Neural cell (in vitro differentiated cells): Measurements from ENCODE around the gene AK2. TPM values are rescaled to one million over a fixed set of nuclear protein-coding genes. Genes with fewer than 3 reads are reported as not detected.

Source experiments
- H2AFZ ChIP-seq: fragments of 200-600, 300-800 bp; sonication (generic), shearing (Covaris generic); 2 replicates; pipeline ENCODE4 v1.6.0; 2014; ENCODE audit warnings: low read depth, mild to moderate bottlenecking, antibody characterized with exemption, low read length, moderate library complexity
- H3F3A ChIP-seq: fragments of 200-600 bp; shearing (Covaris generic); 2 replicates; pipeline ENCODE4 v1.6.1; 2016; ENCODE audit warnings: mild to moderate bottlenecking, moderate library complexity, mixed read lengths, antibody characterized with exemption, low read length; ENCODE audit not compliant: insufficient read depth, poor library complexity, severe bottlenecking
- H3K27ac ChIP-seq: fragments of 200-600, 300-800 bp; sonication (generic), shearing (Covaris generic); 2 replicates; pipeline ENCODE4 v1.5.1; 2014; ENCODE audit warnings: mild to moderate bottlenecking, low read length, moderate library complexity
- H3K27me3 ChIP-seq: fragments of 300-800, 200-600 bp; sonication (generic), shearing (Covaris generic); 2 replicates; pipeline ENCODE4 v1.6.0; 2014; ENCODE audit warnings: mild to moderate bottlenecking, low read depth, low read length, moderate library complexity; ENCODE audit not compliant: insufficient read depth
- H3K36me3 ChIP-seq: fragments of 300-800, 200-600 bp; sonication (generic), shearing (Covaris generic); 2 replicates; pipeline ENCODE4 v1.5.1; 2014; ENCODE audit warnings: mild to moderate bottlenecking, antibody characterized with exemption, low read length, moderate library complexity; ENCODE audit not compliant: insufficient read depth
- H3K4me2 ChIP-seq: fragments of 300-800, 200-600 bp; sonication (generic), shearing (Covaris generic); 2 replicates; pipeline ENCODE4 v1.6.0; 2014; ENCODE audit warnings: mild to moderate bottlenecking, low read length
- H3K4me3 ChIP-seq: fragments of 300-800, 200-600 bp; sonication (generic), shearing (Covaris generic); 2 replicates; pipeline ENCODE4 v1.5.1; 2014; ENCODE audit warnings: mild to moderate bottlenecking, low read length, moderate library complexity
- H3K79me2 ChIP-seq: fragments of 200-600 bp; shearing (Covaris generic); replicated peaks from 2 replicates; pipeline ENCODE4 v1.6.0; 2014; ENCODE audit warnings: mild to moderate bottlenecking, low read length, moderate library complexity; ENCODE audit not compliant: insufficient read depth
- H3K9ac ChIP-seq: fragments of 300-800, 200-600 bp; sonication (generic), shearing (Covaris generic); 2 replicates; pipeline ENCODE4 v1.6.1; 2016; ENCODE audit warnings: mild to moderate bottlenecking, low read length, mixed read lengths
- H3K9me2 ChIP-seq: fragments of 200-600 bp; shearing (Covaris generic); 2 replicates; pipeline ENCODE4 v1.6.1; 2016; ENCODE audit warnings: mild to moderate bottlenecking, low read length, mixed read lengths; ENCODE audit not compliant: insufficient read depth
- H3K9me3 ChIP-seq: fragments of 200-600, 300-800 bp; sonication (generic), shearing (Covaris generic); 2 replicates; pipeline ENCODE4 v1.6.1; 2016; ENCODE audit warnings: mild to moderate bottlenecking, mixed run types, low read length, moderate library complexity, mixed read lengths
- H4K20me1 ChIP-seq: fragments of 200-600 bp; shearing (Covaris generic); 2 replicates; pipeline ENCODE4 v1.6.1; 2016; ENCODE audit warnings: mild to moderate bottlenecking, mixed run types; ENCODE audit not compliant: insufficient read depth
- EP300 ChIP-seq: fragments of 450-650 bp; conservative IDR thresholded peaks from 2 replicates; pipeline ENCODE4 v1.6.1; 2014; ENCODE audit warnings: antibody characterized with exemption, mild to moderate bottlenecking, moderate library complexity; ENCODE audit not compliant: poor library complexity, severe bottlenecking
- EZH2 ChIP-seq: fragments of 200-600, 300-800 bp; shearing (Covaris generic), sonication (generic); IDR thresholded peaks from 2 replicates; pipeline ENCODE4 v1.6.1; 2014; ENCODE audit warnings: antibody characterized with exemption, low read length, borderline replicate concordance, mild to moderate bottlenecking; ENCODE audit not compliant: insufficient read depth, poor library complexity, severe bottlenecking
- MXI1 ChIP-seq: fragments of 450-650 bp; conservative IDR thresholded peaks from 2 replicates; pipeline ENCODE4 v1.6.1; 2014; ENCODE audit warnings: antibody characterized with exemption, mild to moderate bottlenecking; ENCODE audit not compliant: poor library complexity, severe bottlenecking
- POLR2AphosphoS5 ChIP-seq: IDR thresholded peaks from 2 replicates; pipeline ENCODE4 v1.6.1; 2012
- RAD21 ChIP-seq: fragments of 450-650 bp; conservative IDR thresholded peaks from 2 replicates; pipeline ENCODE4 v1.6.1; 2014; ENCODE audit warnings: antibody characterized with exemption, mild to moderate bottlenecking, moderate library complexity
- REST ChIP-seq: IDR thresholded peaks from 2 replicates; pipeline ENCODE4 v1.6.1; 2012; ENCODE audit warnings: borderline replicate concordance
- SMC3 ChIP-seq: fragments of 450-650 bp; conservative IDR thresholded peaks from 2 replicates; pipeline ENCODE4 v1.6.1; 2014; ENCODE audit warnings: antibody characterized with exemption, mild to moderate bottlenecking, moderate library complexity; ENCODE audit not compliant: poor library complexity
- TAF1 ChIP-seq: IDR thresholded peaks from 2 replicates; pipeline ENCODE4 v1.6.1; 2012; ENCODE audit warnings: low read depth
- polyA plus RNA-seq: library from polyadenylated mRNA; depleted of rRNA; stranded (reverse); fragments of >200 nt; gene quantifications from 2 replicates; pipeline ENCODE4 v1.2.3, GENCODE V29; 2014
- TF ChIP-seq, protein P1 (sequence below): fragments of 450-650 bp; IDR thresholded peaks from 2 replicates; pipeline ENCODE4 v1.5.1; 2014; ENCODE audit warnings: antibody characterized with exemption, mild to moderate bottlenecking, moderate library complexity; ENCODE audit not compliant: poor library complexity, severe bottlenecking

Gene AK2
- polyA plus RNA-seq, 1 donor from 2014 or later = 107 TPM

GRCh38 chr1:33021567-33022431 is 14.9 kb downstream of the AK2 start:
- Histone ChIP-seq H3K9ac (no peak overlapping the region), H3K4me3 (no peak overlapping the region), H3K9me2 (no peaks in the 10 kb centered on the region), H3K27me3 (no peaks in the 10 kb centered on the region), H2AFZ (no peak overlapping the region), H3K79me2 (no peaks in the 10 kb centered on the region), H3F3A (no peaks in the 10 kb centered on the region), H3K27ac (no peak overlapping the region), H3K4me2 (no peak overlapping the region), H3K9me3 (no peaks in the 10 kb centered on the region), H3K36me3 (peaks cover 3% of the 10 kb centered on the region), H4K20me1 (no peaks in the 10 kb centered on the region)
- no peak for TF ChIP-seq EP300
- TF ChIP-seq RAD21 = no peak
- no peak for TF ChIP-seq MXI1
- TF ChIP-seq REST = no peak
- TF ChIP-seq, protein P1, sequence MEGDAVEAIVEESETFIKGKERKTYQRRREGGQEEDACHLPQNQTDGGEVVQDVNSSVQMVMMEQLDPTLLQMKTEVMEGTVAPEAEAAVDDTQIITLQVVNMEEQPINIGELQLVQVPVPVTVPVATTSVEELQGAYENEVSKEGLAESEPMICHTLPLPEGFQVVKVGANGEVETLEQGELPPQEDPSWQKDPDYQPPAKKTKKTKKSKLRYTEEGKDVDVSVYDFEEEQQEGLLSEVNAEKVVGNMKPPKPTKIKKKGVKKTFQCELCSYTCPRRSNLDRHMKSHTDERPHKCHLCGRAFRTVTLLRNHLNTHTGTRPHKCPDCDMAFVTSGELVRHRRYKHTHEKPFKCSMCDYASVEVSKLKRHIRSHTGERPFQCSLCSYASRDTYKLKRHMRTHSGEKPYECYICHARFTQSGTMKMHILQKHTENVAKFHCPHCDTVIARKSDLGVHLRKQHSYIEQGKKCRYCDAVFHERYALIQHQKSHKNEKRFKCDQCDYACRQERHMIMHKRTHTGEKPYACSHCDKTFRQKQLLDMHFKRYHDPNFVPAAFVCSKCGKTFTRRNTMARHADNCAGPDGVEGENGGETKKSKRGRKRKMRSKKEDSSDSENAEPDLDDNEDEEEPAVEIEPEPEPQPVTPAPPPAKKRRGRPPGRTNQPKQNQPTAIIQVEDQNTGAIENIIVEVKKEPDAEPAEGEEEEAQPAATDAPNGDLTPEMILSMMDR = no peak
- no peak for TF ChIP-seq EZH2
- TF ChIP-seq SMC3 = no peak
- TF ChIP-seq POLR2AphosphoS5 = no peak
- TF ChIP-seq TAF1 = no peak

GRCh38 chr1:33018112-33018511 is 18.6 kb downstream of the AK2 start:
- H3K27ac ChIP-seq = no peak overlapping the region
- TF ChIP-seq REST = no peak
- TF ChIP-seq POLR2AphosphoS5 = no peak
- TF ChIP-seq RAD21 = no peak
- TF ChIP-seq EP300 = no peak
- no peak for TF ChIP-seq TAF1
- TF ChIP-seq SMC3 = no peak
- no peak for TF ChIP-seq EZH2
- no peak for TF ChIP-seq MXI1
- TF ChIP-seq, protein P1 = no peak
- no peak overlapping the region for H2AFZ ChIP-seq
- H3K79me2 ChIP-seq = no peaks in the 10 kb centered on the region
- no peaks in the 10 kb centered on the region for H3K9me3 ChIP-seq
- no peak overlapping the region for H3K4me2 ChIP-seq
- H3K9ac ChIP-seq = no peak overlapping the region
- no peaks in the 10 kb centered on the region for H4K20me1 ChIP-seq
- no peaks in the 10 kb centered on the region for H3F3A ChIP-seq
- no peaks in the 10 kb centered on the region for H3K27me3 ChIP-seq
- no peak overlapping the region for H3K4me3 ChIP-seq
- H3K9me2 ChIP-seq = no peaks in the 10 kb centered on the region
- peaks cover 3% of the 10 kb centered on the region for H3K36me3 ChIP-seq
